Liver (tissue), 9 donors: ENCODE measurements around the gene TTLL3. TPM values are rescaled to one million over a fixed set of nuclear protein-coding genes. Genes with fewer than 3 reads are reported as not detected.

Experiments used
- DNase-seq: peaks from one replicate; pipeline ENCODE4 v3.0.0-alpha.2; 2017; ENCODE audit warnings: low spot score
- H3K27ac ChIP-seq, 2 donors: one replicate each; pipeline ENCODE4 v1.7.0; 2013; ENCODE audit warnings: inconsistent platforms in 2 of 2, low read length in 2 of 2, control low read depth in 1 of 2, low read depth in 1 of 2, mild to moderate bottlenecking in 1 of 2
- H3K27me3 ChIP-seq, 4 donors: one replicate each; pipeline versions ENCODE4 v1.6.1 to v1.7.0; 2013; ENCODE audit warnings: low read length in 3 of 4, inconsistent platforms in 1 of 4, mild to moderate bottlenecking in 1 of 4, moderate library complexity in 1 of 4; ENCODE audit not compliant: control insufficient read depth in 4 of 4, insufficient read depth in 4 of 4
- H3K36me3 ChIP-seq, 4 donors: one replicate each; pipeline versions ENCODE4 v1.6.1 to v1.7.0; 2013; ENCODE audit warnings: low read length in 3 of 4, mild to moderate bottlenecking in 3 of 4, low read depth in 1 of 4, moderate library complexity in 1 of 4; ENCODE audit not compliant: control insufficient read depth in 4 of 4, insufficient read depth in 3 of 4
- H3K4me1 ChIP-seq, 4 donors: one replicate each; pipeline versions ENCODE4 v1.6.1 to v1.7.0; 2013; ENCODE audit warnings: low read length in 3 of 4, mild to moderate bottlenecking in 3 of 4, moderate library complexity in 1 of 4; ENCODE audit not compliant: control insufficient read depth in 4 of 4, insufficient read depth in 4 of 4
- H3K4me3 ChIP-seq, 3 donors: one replicate each; pipeline versions ENCODE4 v1.6.1 to v1.7.0; 2013; ENCODE audit warnings: low read length in 3 of 3, control low read depth in 1 of 3, low read depth in 1 of 3, mild to moderate bottlenecking in 1 of 3
- H3K9ac ChIP-seq, 2 donors: one replicate each; pipeline ENCODE4 v1.7.0; 2013; ENCODE audit warnings: low read length in 2 of 2, mild to moderate bottlenecking in 2 of 2, moderate library complexity in 2 of 2, control low read depth in 1 of 2, low read depth in 1 of 2
- H3K9me3 ChIP-seq, 4 donors: one replicate each; pipeline versions ENCODE4 v1.6.1 to v1.7.0; 2013; ENCODE audit warnings: low read length in 3 of 4; ENCODE audit not compliant: control insufficient read depth in 4 of 4
- ATF3 ChIP-seq: IDR thresholded peaks from 2 replicates; pipeline ENCODE4 v1.6.1; 2016; ENCODE audit warnings: antibody characterized with exemption
- CTCF ChIP-seq: fragments of 150-350 bp; IDR thresholded peaks from 2 replicates; pipeline ENCODE4 v1.5.1; 2017; ENCODE audit warnings: improper control_type of control experiment, low read depth, low read length; ENCODE audit not compliant: missing input control
- FOXA1 ChIP-seq: IDR thresholded peaks from 2 replicates; pipeline ENCODE4 v1.6.1; 2016; ENCODE audit warnings: antibody characterized with exemption
- FOXA2 ChIP-seq: IDR thresholded peaks from 2 replicates; pipeline ENCODE4 v1.6.1; 2016; ENCODE audit warnings: antibody characterized with exemption
- GABPA ChIP-seq, 2 donors: IDR thresholded peaks in 1 of 2; conservative IDR thresholded peaks in 1 of 2; 2 replicates each; pipeline ENCODE4 v1.6.1; 2016; ENCODE audit warnings: antibody characterized with exemption in 2 of 2, mild to moderate bottlenecking in 1 of 2, moderate library complexity in 1 of 2
- HNF4G ChIP-seq: IDR thresholded peaks from 2 replicates; pipeline ENCODE4 v1.6.1; 2016; ENCODE audit warnings: antibody characterized with exemption
- JUND ChIP-seq, 2 donors: IDR thresholded peaks; 2 replicates each; pipeline ENCODE4 v1.6.1; 2016; ENCODE audit warnings: antibody characterized with exemption in 2 of 2
- MAX ChIP-seq: IDR thresholded peaks from 2 replicates; pipeline ENCODE4 v1.6.1; 2016; ENCODE audit warnings: antibody characterized with exemption
- NR2F2 ChIP-seq: IDR thresholded peaks from 2 replicates; pipeline ENCODE4 v1.6.1; 2016; ENCODE audit warnings: antibody characterized with exemption
- REST ChIP-seq: IDR thresholded peaks from 2 replicates; pipeline ENCODE4 v1.6.1; 2016; ENCODE audit warnings: antibody characterized with exemption, mild to moderate bottlenecking
- RXRA ChIP-seq, 2 donors: IDR thresholded peaks; 2 replicates each; pipeline ENCODE4 v1.6.1; 2017 to 2018; ENCODE audit warnings: antibody characterized with exemption in 2 of 2, mild to moderate bottlenecking in 1 of 2
- SP1 ChIP-seq: IDR thresholded peaks from 2 replicates; pipeline ENCODE4 v1.6.1; 2018; ENCODE audit warnings: antibody characterized with exemption, mild to moderate bottlenecking
- WGBS: extraction: QIAGEN DNeasy Blood & Tissue Kit; methylation state at CpG from one replicate; pipeline ENCODE4 v1.1.7; 2013; 5-methylcytosine and 5-hydroxymethylcytosine counted together
- polyA plus RNA-seq, 2 donors: library from polyadenylated mRNA; stranded (reverse) in 1 of 2; unstranded in 1 of 2; fragments of 200-250 nt in 1 of 2; fragments of >200 nt in 1 of 2; fragmentation: Nextera tagmentation in 1 of 2; extraction: Ambion mirVana in 1 of 2; gene quantifications; one replicate each; pipeline versions ENCODE4 v1.2.1 to v1.2.3, GENCODE V29; 2013 to 2015
- total RNA-seq, 2 donors: library from RNA; depleted of rRNA; stranded (reverse); fragments of >200 nt; gene quantifications; one replicate each; pipeline ENCODE4 v1.2.3, GENCODE V29; 2014
- donor health status: healthy.
- donor health status: healthy.
- donor health status: healthy.
- donor health status: healthy.
- donor health status: healthy.

TTLL3 gene
- total and polyA plus RNA-seq, 4 donors: 2.8 to 19.6 (median 6.5) TPM

GRCh38 chr3:9818666-9819335, 8.7 kb downstream of the TTLL3 start:
- 83% methylated on average over 7 of the region's 7 CpGs for WGBS
- no peak overlapping the region for H3K4me3 ChIP-seq

More at GRCh38 chr3:9818666-9819335, 8.7 kb downstream of the TTLL3 start:
- DNase-seq: no peak
- TF ChIP-seq HNF4G: no peak
- no peak for TF ChIP-seq FOXA2
- TF ChIP-seq REST: no peak
- no peak for TF ChIP-seq GABPA (IDR thresholded peaks at IDR 0.05 in 1 of 2, conservative IDR thresholded peaks at IDR 0.05 in 1 of 2)
- no peak for TF ChIP-seq CTCF
- no peak for TF ChIP-seq JUND (IDR thresholded peaks at IDR 0.05)
- no peak for TF ChIP-seq MAX
- no peak for TF ChIP-seq ATF3
- no peak for TF ChIP-seq FOXA1
- TF ChIP-seq NR2F2: no peak
- no peak for TF ChIP-seq RXRA (IDR thresholded peaks at IDR 0.05)
- no peak for TF ChIP-seq SP1
- H3K27ac ChIP-seq: no peak overlapping the region
- no peaks in the 10 kb centered on the region for H3K4me1 ChIP-seq
- no peaks in the 10 kb centered on the region for H3K27me3 ChIP-seq
- peaks cover 0 to 2% (median 0%) of the 10 kb centered on the region in 4 donors for H3K36me3 ChIP-seq
- no peaks in the 10 kb centered on the region for H3K9me3 ChIP-seq
- H3K9ac ChIP-seq: no peak overlapping the region
